ENCODE data around the gene FLNA.

The FLNA gene

DNA sequence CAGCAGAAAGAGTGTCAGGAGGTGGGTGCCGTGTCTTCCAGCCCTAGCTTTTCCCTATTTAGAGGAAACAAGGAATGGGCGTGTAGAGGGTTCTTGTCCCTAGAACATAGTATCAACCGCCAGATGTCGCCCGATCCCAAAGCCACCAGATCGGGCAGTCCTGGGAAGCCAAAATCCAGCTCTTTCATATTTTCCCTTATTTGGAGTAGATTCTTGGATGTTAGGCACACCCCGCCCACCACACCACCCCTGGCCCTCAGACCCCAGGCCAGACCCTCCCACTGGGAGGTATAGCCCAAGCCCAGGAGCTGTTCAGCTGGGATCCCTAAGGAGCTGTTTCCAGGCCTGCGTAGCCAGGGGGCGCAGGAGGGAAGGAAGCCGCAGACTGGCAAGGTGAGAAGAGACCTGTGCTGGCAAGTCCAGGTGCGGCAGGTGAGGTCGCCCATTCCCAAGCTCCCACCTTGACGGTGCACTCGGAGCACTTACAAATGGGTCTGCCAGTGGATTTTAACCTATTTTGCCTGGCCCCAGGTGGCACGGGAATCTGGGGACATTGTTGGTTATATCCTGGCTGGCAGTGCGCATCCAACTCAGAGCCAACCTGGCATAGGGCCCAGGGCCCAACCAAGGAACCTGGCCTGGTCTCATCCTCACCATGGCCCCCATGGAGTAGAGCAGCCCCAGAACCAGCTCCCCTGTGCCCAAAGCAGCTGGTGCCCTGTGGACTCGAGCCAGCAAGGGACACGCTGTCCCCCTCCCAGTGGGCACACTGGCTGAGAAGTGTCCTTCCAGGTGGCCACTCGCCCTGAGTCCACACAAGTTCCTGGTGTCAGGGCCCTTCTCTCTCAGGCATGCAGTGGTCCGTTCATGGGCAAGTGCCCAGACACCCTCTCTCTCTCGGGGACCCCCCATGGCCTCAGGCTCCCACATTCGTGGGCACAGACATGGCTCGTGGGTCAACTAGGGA is 811 bp downstream of the FLNA start:
- DNase-seq (ENCODE audit: low spot score) = peak; percentile 34

DNA sequence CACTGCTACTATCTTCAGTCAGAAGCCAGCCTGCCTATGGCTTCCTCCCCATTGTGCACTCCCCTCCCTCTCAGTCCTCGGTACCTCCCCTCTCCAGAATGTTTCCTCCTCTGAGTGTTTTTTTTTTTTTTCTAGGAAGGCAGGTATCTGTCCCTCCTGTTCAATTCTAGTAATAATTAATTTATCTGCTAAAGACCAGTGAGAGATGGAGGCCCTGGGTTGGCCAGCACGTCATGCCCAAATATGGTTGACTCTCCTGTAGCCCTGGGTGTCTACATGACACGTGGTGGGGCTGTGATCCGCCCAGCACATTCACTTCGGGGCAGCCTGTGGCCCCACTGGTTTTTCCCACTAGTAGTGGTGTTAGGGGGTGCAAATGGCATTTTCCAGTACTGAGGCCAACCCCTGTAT is 1.8 kb downstream of the FLNA start:
- peak; percentile 27 for DNase-seq (ENCODE audit: low spot score)

DNA sequence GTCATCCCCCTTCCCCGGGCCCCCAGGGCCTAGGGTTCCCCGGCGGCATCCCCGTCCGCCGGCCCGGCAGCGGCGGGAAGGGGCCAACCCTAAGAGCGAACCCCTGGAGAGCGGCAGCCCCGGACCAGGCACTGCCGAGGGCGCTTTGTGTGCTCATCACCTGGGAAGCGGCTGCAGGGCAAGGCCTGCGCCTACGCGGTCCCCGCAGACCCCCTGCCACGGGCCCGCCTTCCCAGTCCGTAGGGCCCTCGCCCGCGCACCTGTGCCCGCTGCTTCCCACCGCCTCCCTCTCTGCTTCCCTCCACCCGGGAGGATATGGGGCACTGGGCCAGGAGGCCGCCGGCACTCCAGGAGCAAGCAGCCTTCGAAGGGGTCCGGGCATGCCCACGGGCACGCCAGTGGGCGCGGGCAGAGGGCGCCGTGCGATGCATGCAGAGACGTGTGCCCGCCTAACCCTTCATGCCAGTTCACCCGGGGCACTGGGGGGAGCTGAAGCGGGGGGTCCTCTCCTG is 2.6 kb downstream of the FLNA start:
- DNase-seq (ENCODE audit: low spot score) = no peak

DNA sequence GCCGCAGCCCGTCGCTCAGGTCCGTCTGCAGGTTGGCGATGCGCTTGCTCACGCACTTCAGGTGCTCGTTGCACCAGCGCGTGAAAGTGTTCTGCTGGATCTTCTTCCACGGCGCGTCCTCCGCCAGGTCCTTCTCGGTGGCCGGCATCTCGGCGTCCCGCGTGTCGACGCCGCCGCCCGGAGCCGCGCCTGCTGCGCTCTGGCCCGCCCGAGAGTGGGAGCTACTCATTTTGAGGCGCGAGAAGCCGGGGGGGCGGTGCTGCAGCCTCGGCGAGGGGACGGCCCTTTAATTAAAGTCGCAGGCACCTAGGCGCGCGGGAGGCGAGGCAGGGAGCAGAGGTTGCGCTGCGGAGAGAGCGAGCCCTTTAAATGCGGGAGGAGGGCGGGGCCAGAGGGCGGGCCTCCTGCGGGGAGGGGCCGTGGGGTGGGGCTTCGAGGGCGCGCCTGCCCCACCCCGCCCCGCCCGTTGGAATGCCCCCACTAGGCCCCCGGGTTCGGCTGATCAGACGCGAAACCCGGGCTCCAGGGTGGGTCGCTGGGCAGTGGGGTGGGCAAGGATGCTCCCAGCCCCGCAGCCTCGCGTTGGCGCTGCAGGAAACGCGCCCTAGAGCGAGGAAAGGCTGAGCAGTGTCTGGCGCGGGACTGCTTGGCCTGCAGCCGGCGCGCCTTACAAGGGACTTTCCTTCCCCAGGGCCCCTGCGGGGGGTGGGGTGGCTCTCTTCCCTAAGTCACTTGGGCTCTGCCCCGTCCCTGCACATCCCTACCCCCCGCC is 3.2 kb downstream of the FLNA start:
- peak; percentile 71 for DNase-seq (ENCODE audit: low spot score)

DNA sequence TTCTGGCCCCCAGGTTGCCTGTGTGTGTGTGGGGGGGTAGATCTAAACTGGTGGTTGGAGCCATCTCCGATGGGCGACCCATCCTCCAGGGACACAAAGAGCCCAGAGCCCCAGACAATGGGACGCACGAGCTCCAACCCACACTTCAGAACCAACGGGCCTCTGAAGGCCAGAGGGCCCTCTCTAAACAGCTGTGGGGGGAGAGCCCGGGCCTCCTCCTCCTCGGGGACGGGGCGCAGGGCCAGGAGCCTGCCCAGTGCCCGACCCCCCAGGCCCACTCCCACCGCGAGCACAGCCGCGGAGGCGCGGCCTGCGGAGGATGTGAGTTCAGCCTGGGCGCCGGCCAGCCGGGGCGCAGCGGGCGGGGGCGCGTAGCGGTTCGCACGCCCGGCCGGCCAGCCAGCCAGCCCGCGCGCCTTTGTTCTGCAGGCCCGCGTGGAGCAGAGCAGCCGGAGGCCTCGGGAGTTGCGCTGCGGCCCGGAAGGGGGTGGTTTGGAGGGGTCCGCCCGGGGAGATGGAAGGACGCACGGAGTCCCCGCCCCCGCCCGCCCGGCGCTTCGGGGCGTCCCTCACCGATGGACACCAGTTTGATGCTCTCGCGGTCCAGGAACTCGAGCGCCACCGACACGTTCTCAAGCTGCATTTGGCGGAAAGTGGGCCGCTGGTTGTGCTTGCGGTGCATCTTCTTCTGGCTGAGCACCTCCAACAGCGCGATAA is 4.0 kb downstream of the FLNA start:
- DNase-seq (ENCODE audit: low spot score) = no peak

DNA sequence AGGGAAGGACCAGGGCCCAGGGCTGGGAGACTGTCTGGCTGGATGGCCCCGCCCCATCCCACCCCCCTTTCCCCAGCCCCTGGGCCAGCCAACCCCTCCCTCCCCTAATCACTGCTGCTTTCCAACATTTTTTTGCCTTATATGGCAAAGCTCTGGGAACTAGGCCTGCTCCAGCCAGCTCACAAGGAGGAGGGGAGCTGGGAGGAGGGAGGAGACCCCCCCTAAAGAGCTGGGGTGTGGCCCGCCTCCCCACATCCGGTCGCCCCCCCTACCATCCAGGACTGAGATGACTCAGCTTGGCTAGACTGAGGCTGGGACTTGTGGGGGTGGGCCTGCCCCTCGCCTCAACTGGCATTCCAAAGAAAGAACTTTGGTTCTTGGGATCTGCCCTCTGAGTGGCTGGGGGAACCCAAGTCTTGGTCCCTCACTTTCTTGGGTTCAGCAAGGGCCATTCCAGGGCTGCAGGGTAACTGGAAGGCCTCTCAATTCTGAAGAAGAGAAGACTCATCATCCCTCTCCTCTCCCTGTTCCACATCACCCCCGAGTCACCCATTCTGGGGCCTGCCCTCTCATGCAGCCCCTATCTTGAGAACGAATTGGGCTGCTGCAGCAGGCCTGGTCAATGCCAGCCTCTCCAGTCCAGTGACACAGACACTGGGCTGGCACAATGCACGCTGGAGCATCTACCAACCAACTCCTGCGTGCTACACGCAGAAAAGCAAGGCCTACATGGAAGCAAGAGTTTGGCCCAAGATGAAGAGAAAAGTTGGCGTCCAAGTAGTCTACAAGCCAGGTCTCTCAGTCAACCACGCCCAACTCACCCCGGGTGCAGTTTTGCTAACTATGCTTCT is 4.8 kb downstream of the FLNA start:
- peak; percentile 73 for DNase-seq (ENCODE audit: low spot score)

DNA sequence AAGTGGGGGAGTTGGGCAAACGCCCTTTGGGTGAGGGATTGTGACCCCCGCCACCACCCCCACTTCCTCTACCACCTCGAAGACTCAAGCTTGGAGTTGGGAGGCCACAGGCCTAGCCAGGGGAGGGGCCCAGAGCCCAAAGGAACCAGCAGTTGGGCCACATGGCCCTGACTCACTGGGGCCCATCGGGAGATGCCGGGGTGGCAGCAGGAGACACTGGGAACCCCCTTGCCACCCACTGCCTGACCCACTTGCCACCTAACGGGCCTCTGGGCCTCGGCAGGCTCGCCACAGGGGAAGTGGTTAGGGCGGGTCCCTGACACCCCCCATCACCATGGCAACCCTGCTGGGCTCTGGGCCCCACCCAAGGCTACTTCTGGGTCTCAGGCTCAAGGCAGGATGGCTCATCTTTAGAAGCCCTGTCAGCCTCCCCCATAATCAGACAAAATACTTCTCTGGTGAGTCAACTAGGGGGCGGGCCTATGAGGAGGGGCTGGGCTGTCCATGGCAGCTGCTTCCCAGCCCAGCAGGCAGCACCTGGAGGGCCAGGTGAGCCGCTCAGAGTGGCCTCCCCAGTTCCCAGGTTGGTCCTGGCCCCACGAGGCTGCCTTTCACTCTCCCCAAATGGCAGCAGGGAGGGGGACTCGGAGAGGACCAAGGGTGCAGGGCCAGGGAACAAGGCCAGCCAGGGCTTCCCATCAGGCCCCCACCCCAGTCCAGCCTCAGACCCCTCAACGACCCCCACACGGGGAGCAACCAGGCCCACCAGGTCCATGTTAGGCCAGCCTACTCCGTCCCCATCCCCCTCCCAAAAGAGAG is 5.6 kb downstream of the FLNA start:
- peak; percentile 76 for DNase-seq (ENCODE audit: low spot score)

DNA sequence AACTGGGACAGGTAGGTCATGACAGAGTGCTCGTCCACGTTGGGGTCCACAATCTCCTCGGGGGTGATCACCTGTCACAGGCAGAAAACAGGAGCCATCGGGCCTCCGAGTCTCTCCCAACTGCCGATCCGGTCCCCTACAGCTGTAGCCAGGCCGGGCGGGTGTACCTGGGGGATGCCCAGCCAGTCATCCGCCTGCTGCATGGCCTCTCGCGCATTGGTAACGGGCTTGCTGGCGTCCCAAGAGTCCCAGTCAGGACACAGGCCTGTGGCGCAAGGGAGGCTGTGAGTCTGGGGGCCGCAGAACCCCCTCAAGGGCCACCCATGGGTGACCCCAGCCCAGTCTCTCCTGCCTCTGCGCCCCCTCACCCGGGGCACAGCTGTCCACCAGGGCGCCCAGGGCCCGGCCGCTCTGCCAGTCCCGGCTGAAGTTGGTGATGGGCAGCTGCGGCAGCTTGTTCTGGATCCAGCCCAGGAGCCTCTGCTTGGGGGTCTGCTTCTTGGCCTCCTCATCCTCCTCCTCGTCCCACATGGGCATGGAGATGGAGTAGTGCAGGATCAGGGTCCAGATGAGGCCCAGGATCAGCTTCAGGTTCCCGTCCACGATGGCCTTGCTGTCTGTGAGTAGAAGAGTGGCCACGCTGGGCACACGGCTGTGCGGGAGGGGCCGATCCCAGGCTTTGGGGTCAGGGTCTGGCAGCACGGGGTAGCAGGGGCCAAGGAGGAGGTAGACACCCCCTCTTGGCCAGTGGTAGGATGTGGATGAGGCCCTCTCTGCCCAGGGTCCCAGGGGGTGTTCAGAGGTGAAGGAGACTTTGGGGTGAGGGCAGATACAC is 6.7 kb downstream of the FLNA start:
- DNase-seq (ENCODE audit: low spot score) = no peak

DNA sequence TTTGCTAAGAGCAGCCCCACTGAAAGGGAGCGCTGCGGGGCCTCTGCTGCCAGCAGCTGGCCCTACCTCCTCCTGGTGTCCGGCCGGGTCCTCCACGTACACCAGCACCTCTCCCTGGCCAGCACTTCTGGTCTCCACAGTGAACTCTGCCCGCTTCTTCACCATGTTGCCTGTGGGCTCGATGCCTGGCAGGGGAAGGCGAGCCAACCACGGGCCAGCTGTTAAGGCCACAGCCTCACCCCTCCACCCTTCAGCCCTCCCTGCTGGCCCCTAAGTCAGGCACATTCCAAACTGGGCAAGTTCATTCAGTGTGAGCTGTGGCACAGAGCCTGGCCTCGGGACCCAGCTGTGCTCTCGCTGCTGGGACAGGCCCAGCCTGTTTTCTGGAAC is 7.8 kb downstream of the FLNA start:
- DNase-seq (ENCODE audit: low spot score) = no peak

DNA sequence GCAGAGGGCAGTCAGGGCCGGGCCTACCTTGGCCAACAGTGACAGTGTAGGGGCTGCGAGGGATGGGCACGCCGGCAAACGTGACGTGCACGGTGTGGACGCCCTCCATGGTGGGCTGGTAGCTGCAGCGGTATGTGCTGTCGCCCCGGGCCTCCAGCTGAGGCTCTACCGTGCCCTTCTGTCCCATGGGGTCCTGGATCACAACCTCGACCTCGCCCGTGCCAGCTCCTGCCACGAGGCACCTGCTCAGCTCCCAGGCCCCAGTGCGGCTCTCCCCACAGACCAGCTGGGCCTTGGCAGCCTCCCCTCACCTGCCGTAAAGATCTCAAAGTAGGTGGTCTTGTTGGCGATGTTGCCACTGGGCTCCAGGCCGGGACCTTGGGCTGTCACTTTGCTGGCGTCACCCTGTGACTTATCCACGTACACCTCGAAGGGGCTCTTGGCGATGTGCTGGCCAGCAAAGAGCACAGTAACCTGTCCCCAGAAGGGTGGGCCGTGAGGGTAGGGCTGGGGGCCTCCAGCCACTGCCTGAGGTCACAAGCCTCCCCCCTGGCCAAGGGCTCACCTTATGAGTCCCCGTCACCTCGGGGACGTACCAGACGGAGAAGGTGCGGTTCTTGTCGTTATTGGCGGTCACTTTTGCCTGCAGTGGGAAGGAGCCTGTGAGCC is 8.3 kb downstream of the FLNA start:
- DNase-seq (ENCODE audit: low spot score) = no peak

DNA sequence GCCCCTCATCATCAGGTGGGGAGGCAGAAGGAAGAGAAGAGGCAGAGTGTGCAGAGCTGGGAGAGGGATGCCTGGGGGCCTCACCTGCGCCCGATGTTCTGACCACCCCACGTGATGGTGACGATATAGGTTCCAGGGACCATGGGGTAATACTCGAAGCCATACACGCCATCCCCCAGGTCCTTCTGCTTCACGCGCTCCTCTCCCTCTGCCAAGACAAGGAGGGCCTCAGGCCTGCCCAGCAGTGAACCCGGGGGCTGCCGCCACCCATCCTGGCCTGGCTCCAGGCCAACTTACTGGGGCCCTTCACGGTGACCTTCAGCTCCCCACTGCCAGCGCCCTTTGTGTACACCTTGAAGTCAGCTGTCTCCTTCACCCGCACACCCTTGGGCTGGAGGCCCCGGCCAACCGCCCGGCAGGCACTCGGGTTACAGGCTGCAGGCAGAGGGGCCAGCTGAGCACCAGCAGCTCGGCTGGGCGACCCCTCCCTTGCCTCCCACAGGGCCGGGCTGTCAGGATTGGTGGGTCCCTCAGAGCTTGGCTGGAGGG is 9.3 kb downstream of the FLNA start:
- DNase-seq (ENCODE audit: low spot score) = no peak

DNA sequence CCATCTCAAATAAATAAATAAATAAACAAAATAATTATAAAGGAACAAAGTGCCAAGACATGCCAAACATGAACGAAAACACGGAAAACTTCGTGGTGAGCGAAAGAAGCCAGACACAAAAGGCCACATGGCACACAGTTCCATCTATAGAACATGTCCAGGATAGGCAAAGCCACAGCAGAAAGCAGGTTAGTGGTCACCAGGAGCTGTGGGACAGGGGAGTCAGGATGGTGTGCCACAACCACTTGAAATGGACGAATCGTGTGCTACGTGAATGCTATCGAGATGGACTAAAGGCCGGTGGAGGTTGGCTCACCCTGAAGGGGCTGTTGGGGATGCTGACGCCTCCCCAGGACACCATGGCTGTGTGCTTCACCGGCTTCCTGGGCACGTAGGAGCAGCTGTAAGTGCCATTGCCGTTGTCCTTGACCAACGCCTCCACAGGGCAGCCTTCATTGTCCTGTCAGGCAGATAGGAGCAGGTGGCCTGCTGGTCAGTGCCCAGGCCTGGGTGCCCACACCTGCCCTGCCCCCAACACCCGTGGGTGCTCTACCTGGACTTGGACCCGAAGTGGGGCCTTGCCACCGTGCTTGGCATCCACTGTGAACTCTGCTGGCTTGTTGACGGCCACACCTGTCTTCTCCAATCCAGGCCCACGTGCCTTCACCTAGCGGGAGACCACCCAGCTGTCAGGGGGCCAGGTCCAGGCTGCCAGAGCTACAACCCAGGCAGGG is 10.6 kb downstream of the FLNA start:
- no peak for DNase-seq (ENCODE audit: low spot score)

DNA sequence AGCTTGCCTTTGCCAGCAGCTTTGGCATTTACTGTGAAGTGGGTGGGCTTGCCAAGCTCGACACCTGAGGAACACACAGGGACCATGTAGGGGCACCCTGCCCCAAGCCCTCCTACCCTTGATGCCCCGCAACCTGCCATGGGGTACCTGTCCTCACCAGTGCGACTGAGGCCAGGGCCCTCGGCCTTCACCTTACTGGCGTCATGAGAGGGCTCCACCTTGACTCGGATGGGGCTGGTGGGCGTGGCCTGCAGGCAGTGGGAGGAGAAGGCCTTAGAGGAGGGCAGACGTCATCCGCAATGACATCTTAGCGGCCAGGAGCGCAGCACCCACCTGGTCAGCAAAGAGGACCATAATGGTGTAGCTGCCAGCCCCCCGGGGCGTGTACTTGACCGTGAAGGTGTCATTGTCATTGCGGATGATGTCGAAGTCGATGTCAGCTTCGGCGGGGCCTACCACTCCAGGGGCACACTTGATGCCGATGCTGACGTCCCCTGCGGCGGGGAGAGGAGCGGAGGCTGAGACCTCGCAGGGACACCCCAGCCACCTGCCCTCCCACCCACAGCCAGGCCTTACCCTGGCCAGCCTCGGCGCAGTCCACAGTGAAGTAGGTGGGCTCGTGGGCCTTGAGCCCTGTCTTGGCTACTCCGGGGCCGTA is 12.2 kb downstream of the FLNA start:
- DNase-seq (ENCODE audit: low spot score) = no peak

DNA sequence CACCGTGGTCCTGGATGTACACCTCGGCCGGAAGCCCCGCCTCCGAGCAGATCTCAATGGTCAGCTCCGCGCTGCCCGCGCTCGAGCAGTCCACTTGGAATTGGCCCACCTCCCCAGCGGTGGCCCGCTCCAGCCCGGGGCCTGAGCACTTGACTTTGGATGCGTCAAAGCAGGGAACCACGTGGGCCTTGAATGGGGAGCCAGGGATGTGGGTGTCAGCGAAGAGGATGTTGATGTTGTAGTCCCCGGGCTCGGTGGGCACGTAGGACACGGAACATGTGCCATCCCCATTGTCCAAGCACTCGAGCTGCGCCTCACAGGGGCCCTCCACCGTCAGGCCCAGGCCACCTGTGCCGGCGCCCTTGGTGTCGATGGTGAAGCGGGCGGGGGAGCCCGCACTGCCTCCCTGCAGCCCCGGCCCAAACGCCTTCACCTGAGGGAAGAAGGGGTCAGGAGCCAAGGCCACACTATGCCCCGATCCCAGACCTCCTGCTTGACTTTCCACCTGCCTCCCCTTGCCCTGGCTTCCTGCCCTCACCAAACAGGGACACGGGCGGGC is 14.2 kb downstream of the FLNA start:
- no peak for DNase-seq (ENCODE audit: low spot score)

DNA sequence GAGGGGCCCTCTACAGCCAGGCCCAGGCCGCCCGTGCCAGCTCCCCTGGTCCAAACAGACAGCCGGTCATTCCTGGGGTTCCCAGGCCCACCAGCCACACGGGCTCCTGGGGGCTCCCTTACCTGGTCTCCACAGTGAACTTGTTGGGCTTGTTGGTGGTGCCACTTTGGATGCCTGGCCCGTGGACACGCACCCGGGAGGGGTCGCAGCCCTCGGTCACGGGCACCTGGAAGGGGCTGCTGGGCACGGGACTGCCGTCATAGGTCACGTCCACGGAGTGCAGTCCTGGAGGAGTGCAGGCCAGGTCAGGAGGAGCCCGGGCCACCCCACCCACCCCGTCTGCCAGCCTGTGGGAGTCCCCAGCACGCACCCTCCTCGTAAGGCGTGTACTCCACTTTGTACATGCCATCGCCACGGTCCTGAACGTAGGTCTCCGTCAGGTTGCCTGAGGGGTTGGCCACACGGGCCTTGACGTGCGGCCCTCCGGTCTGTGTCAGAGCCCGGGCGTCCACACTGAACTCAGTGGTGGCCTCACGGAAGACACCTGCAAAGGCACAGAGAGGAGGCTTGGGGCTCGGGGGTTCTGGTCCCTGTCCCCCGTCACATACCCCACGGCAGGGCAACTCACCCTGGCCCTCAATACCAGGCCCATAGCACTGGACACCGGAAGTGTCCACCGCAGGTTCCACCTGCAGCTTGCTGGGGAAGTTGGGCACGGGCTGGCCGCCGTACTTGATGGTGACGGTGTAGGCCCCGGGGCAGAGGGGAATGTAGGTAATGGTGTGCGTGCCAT is 14.9 kb downstream of the FLNA start:
- DNase-seq (ENCODE audit: low spot score) = no peak

DNA sequence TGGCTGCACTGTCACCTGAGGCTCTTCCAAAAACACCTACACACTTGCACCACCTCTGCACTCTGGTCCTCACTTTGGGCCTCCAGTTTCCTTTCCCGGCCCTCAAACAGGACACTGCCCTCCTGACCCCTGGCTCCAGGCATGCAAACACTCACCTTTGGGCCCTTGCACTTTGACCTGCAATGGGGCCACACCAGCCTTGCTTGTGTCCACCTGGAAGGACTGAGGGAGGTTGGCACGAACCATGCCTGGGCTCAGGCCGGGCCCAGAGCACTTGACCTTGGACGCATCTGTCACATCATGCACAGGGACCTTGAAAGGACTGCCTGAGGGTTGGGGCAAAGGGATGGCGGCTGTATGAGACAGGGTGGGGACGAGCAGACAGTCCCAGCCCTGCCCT is 15.6 kb downstream of the FLNA start:
- no peak for DNase-seq (ENCODE audit: low spot score)

Measured in AG20443 (cell line).